ENCODE measurements around the gene WNT9B. TPM values are rescaled to one million over a fixed set of nuclear protein-coding genes. Genes with fewer than 3 reads are reported as not detected.

WNT9B gene
- total and polyA plus RNA-seq, 9 of the 15 experiments (the other 6 are each of a cell fraction or from before 2014, with no cell fraction given) = not detected

GRCh38 chr17:46888727-46889126, 37.3 kb downstream of the WNT9B start:
- CTCF ChIA-PET (ENCODE audit: low intra/inter-chr PET ratio) = no interaction called here
- in situ Hi-C loops (cut with MboI) = no loop called here
- TF ChIP-seq CHAMP1 (IDR thresholded peaks at IDR 0.05) = no peak
- no peak for TF ChIP-seq CBX8 (IDR thresholded peaks at IDR 0.05; ENCODE audit: borderline replicate concordance, extremely low read depth, low read depth, low read length, poor library complexity, severe bottlenecking)
- TF ChIP-seq NFRKB (IDR thresholded peaks at IDR 0.05; ENCODE audit: low read depth) = no peak
- no peak for TF ChIP-seq ATF1 (CRISPR knock-in tag; IDR thresholded peaks at IDR 0.05)
- TF ChIP-seq ATF1 (tag; IDR thresholded peaks at IDR 0.05) = no peak
- no peak for TF ChIP-seq FOXO4 (CRISPR knock-in tag; IDR thresholded peaks at IDR 0.05)
- no peak for TF ChIP-seq COPS2 (conservative IDR thresholded peaks at IDR 0.05)
- no peak for TF ChIP-seq ZBTB5 (IDR thresholded peaks at IDR 0.05)
- no peak for TF ChIP-seq POLR2AphosphoS2 (IDR thresholded peaks at IDR 0.05; ENCODE audit: low read length)
- TF ChIP-seq NFATC3 (IDR thresholded peaks at IDR 0.05) = no peak
- no peak for TF ChIP-seq SIX5 (IDR thresholded peaks at IDR 0.05; ENCODE audit: borderline replicate concordance in 1 of 2, insufficient read depth in 1 of 2, low read depth in 1 of 2, low read length in 2 of 2)
- TF ChIP-seq RBM25 (IDR thresholded peaks at IDR 0.05; ENCODE audit: low read depth, low read length, severe bottlenecking) = peak; percentile 67
- TF ChIP-seq KDM5B (IDR thresholded peaks at IDR 0.05; ENCODE audit: insufficient replicate concordance, low read depth, low read length) = no peak
- no peak for TF ChIP-seq ZNF75A (CRISPR knock-in tag; IDR thresholded peaks at IDR 0.05)
- 0 out of 2 replicates have a peak, but pooled peaks have one; percentile 30 for TF ChIP-seq SMARCA5 (IDR thresholded peaks at IDR 0.05)
- no peak for TF ChIP-seq SIN3B (IDR thresholded peaks at IDR 0.05; ENCODE audit: low read depth)
- no peak for TF ChIP-seq ZNF431 (CRISPR knock-in tag; IDR thresholded peaks at IDR 0.05)
- TF ChIP-seq HMG20B (CRISPR knock-in tag; IDR thresholded peaks at IDR 0.05) = no peak
- TF ChIP-seq PURB (CRISPR knock-in tag; IDR thresholded peaks at IDR 0.05; ENCODE audit: low read depth) = no peak
- no peak for TF ChIP-seq ZNF644 (tag; IDR thresholded peaks at IDR 0.05; ENCODE audit: low read depth)

More at GRCh38 chr17:46888727-46889126, 37.3 kb downstream of the WNT9B start:
- Histone ChIP-seq H2AFZ (ENCODE audit: low read depth, low read length) (no peak overlapping the region), H3K9me3 (replicated peaks; ENCODE audit: control insufficient read depth, insufficient read depth, low read depth, low read length) (no peaks in the 10 kb centered on the region), H3K36me3 (ENCODE audit: control insufficient read depth, insufficient read depth, low read length) (no peaks in the 10 kb centered on the region), H3K4me1 (replicated peaks in 1 of 2; ENCODE audit: control insufficient read depth in 2 of 2, insufficient read depth in 2 of 2, low read length in 2 of 2) (peaks cover 10 to 19% of the 10 kb centered on the region in 2 experiments; a peak in 4 of 5 replicates), H3K4me3 (no peak overlapping the region), H3K9ac (ENCODE audit: insufficient read depth in 1 of 2, low read depth in 2 of 2, low read length in 2 of 2) (no peak overlapping the region), H3K27ac (ENCODE audit: extremely low read depth, low read depth, low read length) (no peak overlapping the region), H4K20me1 (replicated peaks; ENCODE audit: control insufficient read depth, insufficient read depth, low read length) (peaks cover 10% of the 10 kb centered on the region; the same call in 1 of the 2 replicates), H3K4me2 (ENCODE audit: insufficient read depth, low read length) (no peak overlapping the region), H3K9me1 (ENCODE audit: control insufficient read depth, insufficient read depth, low read length) (no peaks in the 10 kb centered on the region), H3K79me2 (ENCODE audit: control insufficient read depth, insufficient read depth, low read length) (no peaks in the 10 kb centered on the region), H3K27me3 (ENCODE audit: control insufficient read depth in 2 of 2, insufficient read depth in 2 of 2, low read length in 2 of 2) (peaks cover 38 to 69% of the 10 kb centered on the region in 2 experiments)
- DNase-seq (ENCODE audit: extremely low read depth in 1 of 4, low spot score in 3 of 4) (no peak), FAIRE-seq (no peak), ATAC-seq (no peak)
- intact Hi-C loops (cut with micrococcal nuclease) = no loop called here
- BruUV-seq (replicated peaks) = no TSS peak
- 25% methylated on average over 1 of the region's 1 CpG for WGBS (ENCODE audit: insufficient coverage, low coverage, missing lambda C conversion rate)
- POLR2A ChIA-PET = interaction anchor here (0.7 to 1.2 kb wide), 3 partner anchors 12 to 760 kb away, joined by 3 to 7 read pairs (median 6); no protein-coding TSS in a partner anchor

All from K562 (cell line).